ENCODE measurements around the gene NEUROD2. TPM values are rescaled to one million over a fixed set of nuclear protein-coding genes. Genes with fewer than 3 reads are reported as not detected.

Gene NEUROD2
- total and polyA plus RNA-seq, 2 donors (not counting 3 experiments of a cell fraction or from before 2014, with no cell fraction given) = not detected

DNA sequence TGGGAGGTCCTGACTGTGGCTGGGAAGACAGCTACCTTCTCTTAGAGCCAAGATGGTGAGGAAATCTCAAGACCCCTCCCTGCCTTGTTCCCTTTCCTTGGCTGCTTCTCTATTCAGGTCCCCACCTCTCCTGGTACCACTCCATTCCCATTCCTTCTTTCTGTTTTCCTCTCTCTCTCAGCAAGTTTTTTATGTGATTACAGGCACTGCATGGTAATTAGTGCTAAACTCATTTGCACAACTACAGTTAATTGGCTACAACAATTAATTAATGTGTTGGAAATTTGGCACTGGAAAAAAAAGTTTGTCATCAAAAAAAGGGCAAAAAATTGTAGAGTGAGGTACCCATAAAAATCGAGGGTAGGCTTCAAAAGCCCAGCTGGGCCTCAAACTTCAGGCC, 45.3 kb downstream of the NEUROD2 start:
- no peak overlapping the region for H3K9ac ChIP-seq (replicated peaks; ENCODE audit: extremely low read depth, insufficient read depth, low read length)
- no peaks in the 10 kb centered on the region for H3K27me3 ChIP-seq (ENCODE audit: control insufficient read depth in 2 of 2, insufficient read depth in 2 of 2, low read length in 2 of 2)
- DNase-seq (ENCODE audit: low read depth, low spot score) (no peak), FAIRE-seq (no peak)
- POLR2A ChIA-PET = no interaction called here
- H3K9me3 ChIP-seq (replicated peaks; ENCODE audit: control insufficient read depth, insufficient read depth, low read length) = no peaks in the 10 kb centered on the region
- intact Hi-C loops (cut with micrococcal nuclease) (no loop called here), dilution Hi-C loops (cut with MboI; ENCODE audit: extremely low pct_ligation_motif_present, low sequenced_read_pairs) (no loop called here)
- CTCF ChIA-PET = interaction anchor here (0.9 to 3.1 kb wide), 6 partner anchors 11 to 59 kb away, joined by 3 to 17 read pairs (median 6); no protein-coding TSS in a partner anchor
- H2AFZ ChIP-seq (ENCODE audit: low read depth, low read length) = no peak overlapping the region
- BruUV-seq (replicated peaks) = no TSS peak
- no peak overlapping the region for H3K4me3 ChIP-seq (replicated peaks in 1 of 3; ENCODE audit: insufficient read depth in 1 of 3, low read depth in 1 of 3, low read length in 3 of 3)
- H3K9me1 ChIP-seq (replicated peaks; ENCODE audit: control insufficient read depth, extremely low read depth, insufficient read depth, low read length) = no peaks in the 10 kb centered on the region
- TF ChIP-seq EZH2 (IDR thresholded peaks at IDR 0.05; ENCODE audit: borderline replicate concordance, low read depth, low read length, severe bottlenecking) = no peak
- TF ChIP-seq MYC (IDR thresholded peaks at IDR 0.05; ENCODE audit: low read depth, low read length) = no peak
- no peak for TF ChIP-seq JUN (IDR thresholded peaks at IDR 0.05; ENCODE audit: borderline replicate concordance, insufficient read depth, insufficient read length, low read depth)
- no peak for TF ChIP-seq POLR2A (IDR thresholded peaks at IDR 0.05; ENCODE audit: low read depth, low read length)
- TF ChIP-seq, protein P1, sequence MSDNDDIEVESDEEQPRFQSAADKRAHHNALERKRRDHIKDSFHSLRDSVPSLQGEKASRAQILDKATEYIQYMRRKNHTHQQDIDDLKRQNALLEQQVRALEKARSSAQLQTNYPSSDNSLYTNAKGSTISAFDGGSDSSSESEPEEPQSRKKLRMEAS (IDR thresholded peaks at IDR 0.05; ENCODE audit: insufficient read depth, insufficient read length) = no peak
- no peak for TF ChIP-seq GATA2 (IDR thresholded peaks at IDR 0.05; ENCODE audit: insufficient read depth, insufficient read length, low read depth, low read length)
- no peak for TF ChIP-seq POLR2AphosphoS5 (IDR thresholded peaks at IDR 0.05; ENCODE audit: insufficient read depth, low read depth, low read length)
- TF ChIP-seq, protein P2, sequence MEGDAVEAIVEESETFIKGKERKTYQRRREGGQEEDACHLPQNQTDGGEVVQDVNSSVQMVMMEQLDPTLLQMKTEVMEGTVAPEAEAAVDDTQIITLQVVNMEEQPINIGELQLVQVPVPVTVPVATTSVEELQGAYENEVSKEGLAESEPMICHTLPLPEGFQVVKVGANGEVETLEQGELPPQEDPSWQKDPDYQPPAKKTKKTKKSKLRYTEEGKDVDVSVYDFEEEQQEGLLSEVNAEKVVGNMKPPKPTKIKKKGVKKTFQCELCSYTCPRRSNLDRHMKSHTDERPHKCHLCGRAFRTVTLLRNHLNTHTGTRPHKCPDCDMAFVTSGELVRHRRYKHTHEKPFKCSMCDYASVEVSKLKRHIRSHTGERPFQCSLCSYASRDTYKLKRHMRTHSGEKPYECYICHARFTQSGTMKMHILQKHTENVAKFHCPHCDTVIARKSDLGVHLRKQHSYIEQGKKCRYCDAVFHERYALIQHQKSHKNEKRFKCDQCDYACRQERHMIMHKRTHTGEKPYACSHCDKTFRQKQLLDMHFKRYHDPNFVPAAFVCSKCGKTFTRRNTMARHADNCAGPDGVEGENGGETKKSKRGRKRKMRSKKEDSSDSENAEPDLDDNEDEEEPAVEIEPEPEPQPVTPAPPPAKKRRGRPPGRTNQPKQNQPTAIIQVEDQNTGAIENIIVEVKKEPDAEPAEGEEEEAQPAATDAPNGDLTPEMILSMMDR (IDR thresholded peaks at IDR 0.05; ENCODE audit: extremely low read depth in 1 of 2, insufficient read depth in 1 of 2, low read depth in 1 of 2, low read length in 2 of 2) = no peak
- no peak for TF ChIP-seq FOS (IDR thresholded peaks at IDR 0.05; ENCODE audit: borderline replicate concordance, insufficient read depth, low read length)
- H3K4me1 ChIP-seq (ENCODE audit: control insufficient read depth, extremely low read depth, insufficient read depth, low read length) = no peaks in the 10 kb centered on the region
- H3K36me3 ChIP-seq (ENCODE audit: control insufficient read depth in 2 of 2, extremely low read depth in 1 of 2, insufficient read depth in 2 of 2, low read length in 2 of 2) = peaks cover 0 to 3% of the 10 kb centered on the region in 2 experiments
- no peaks in the 10 kb centered on the region for H4K20me1 ChIP-seq (replicated peaks; ENCODE audit: control insufficient read depth, extremely low read depth, insufficient read depth, low read length)
- no peaks in the 10 kb centered on the region for H3K79me2 ChIP-seq (ENCODE audit: control insufficient read depth, insufficient read depth, low read length)
- no peak overlapping the region for H3K4me2 ChIP-seq (ENCODE audit: insufficient read depth, low read length)
- H3K27ac ChIP-seq (ENCODE audit: insufficient read depth, low read depth, low read length) = no peak overlapping the region

All from endothelial cell of umbilical vein (primary cell).